Thyroid gland (tissue), 4 donors: Measurements from ENCODE around the gene LARGE2.

Source experiments
- POLR2A ChIP-seq, 2 donors: fragments of 450-650 bp; IDR thresholded peaks; one replicate each; pipeline ENCODE4 v1.6.1; 2017; ENCODE audit warnings: antibody characterized with exemption in 2 of 2, mild to moderate bottlenecking in 2 of 2, moderate library complexity in 1 of 2
- TF ChIP-seq, protein P1 (sequence below), 6 experiments: fragments of 200-600 bp in 3 of 6; fragments of 450-650 bp in 3 of 6; sonication (generic) in 3 of 6; IDR thresholded peaks; one replicate each; pipeline ENCODE4 v1.5.1; 2016 to 2019; ENCODE audit warnings: antibody characterized with exemption in 6 of 6, mild to moderate bottlenecking in 2 of 6, inconsistent platforms in 1 of 6, moderate library complexity in 1 of 6

- TF ChIP-seq, protein P1, sequence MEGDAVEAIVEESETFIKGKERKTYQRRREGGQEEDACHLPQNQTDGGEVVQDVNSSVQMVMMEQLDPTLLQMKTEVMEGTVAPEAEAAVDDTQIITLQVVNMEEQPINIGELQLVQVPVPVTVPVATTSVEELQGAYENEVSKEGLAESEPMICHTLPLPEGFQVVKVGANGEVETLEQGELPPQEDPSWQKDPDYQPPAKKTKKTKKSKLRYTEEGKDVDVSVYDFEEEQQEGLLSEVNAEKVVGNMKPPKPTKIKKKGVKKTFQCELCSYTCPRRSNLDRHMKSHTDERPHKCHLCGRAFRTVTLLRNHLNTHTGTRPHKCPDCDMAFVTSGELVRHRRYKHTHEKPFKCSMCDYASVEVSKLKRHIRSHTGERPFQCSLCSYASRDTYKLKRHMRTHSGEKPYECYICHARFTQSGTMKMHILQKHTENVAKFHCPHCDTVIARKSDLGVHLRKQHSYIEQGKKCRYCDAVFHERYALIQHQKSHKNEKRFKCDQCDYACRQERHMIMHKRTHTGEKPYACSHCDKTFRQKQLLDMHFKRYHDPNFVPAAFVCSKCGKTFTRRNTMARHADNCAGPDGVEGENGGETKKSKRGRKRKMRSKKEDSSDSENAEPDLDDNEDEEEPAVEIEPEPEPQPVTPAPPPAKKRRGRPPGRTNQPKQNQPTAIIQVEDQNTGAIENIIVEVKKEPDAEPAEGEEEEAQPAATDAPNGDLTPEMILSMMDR (IDR thresholded peaks at IDR 0.05) = no peak
- TF ChIP-seq POLR2A (IDR thresholded peaks at IDR 0.05) = no peak
Measured at GRCh38 chr11:45899448-45900174, 22.8 kb upstream of the LARGE2 start.
